ENCODE measurements around the gene PKD1.

DNA sequence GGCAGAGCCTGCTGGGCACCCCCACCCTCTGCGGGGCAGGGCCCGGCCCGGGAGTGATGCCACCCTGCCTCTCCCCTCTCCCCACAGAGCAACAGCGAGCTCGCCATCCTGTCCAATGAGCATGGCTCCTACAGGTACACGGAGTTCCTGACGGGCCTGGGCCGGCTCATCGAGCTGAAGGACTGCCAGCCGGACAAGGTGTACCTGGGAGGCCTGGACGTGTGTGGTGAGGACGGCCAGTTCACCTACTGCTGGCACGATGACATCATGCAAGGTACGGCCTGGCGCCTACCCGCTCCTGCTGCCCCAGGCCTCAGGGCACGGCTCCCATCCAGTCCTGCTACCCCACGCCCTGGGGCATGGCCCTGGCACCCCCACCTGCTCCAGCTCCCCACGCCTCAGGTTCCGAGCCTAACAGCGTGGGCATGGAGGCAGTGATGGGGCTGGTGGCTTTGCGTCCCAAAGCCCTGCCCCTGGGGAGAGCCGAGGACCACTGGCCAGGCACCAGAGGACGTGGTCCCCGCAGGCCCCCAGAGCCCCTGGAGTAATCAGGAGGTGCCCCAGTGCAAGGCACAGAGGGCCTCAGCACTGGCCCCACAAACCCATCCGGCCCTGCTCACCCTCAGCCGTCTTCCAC lies 49.5 kb downstream of the PKD1 start:
- TF ChIP-seq, protein P1, sequence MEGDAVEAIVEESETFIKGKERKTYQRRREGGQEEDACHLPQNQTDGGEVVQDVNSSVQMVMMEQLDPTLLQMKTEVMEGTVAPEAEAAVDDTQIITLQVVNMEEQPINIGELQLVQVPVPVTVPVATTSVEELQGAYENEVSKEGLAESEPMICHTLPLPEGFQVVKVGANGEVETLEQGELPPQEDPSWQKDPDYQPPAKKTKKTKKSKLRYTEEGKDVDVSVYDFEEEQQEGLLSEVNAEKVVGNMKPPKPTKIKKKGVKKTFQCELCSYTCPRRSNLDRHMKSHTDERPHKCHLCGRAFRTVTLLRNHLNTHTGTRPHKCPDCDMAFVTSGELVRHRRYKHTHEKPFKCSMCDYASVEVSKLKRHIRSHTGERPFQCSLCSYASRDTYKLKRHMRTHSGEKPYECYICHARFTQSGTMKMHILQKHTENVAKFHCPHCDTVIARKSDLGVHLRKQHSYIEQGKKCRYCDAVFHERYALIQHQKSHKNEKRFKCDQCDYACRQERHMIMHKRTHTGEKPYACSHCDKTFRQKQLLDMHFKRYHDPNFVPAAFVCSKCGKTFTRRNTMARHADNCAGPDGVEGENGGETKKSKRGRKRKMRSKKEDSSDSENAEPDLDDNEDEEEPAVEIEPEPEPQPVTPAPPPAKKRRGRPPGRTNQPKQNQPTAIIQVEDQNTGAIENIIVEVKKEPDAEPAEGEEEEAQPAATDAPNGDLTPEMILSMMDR (CRISPR knock-in tag; IDR thresholded peaks at IDR 0.05): no peak
- TF ChIP-seq POLR2A (IDR thresholded peaks at IDR 0.05; ENCODE audit: insufficient read depth in 1 of 2, low read depth in 2 of 2, low read length in 2 of 2): no peak
- TF ChIP-seq KLF9 (CRISPR knock-in tag; IDR thresholded peaks at IDR 0.05; ENCODE audit: low read depth): no peak
- no peak for TF ChIP-seq RFX5 (IDR thresholded peaks at IDR 0.05; ENCODE audit: low read depth, low read length)
- TF ChIP-seq, protein P2, sequence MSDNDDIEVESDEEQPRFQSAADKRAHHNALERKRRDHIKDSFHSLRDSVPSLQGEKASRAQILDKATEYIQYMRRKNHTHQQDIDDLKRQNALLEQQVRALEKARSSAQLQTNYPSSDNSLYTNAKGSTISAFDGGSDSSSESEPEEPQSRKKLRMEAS (IDR thresholded peaks at IDR 0.05): no peak
- TF ChIP-seq, protein P3, sequence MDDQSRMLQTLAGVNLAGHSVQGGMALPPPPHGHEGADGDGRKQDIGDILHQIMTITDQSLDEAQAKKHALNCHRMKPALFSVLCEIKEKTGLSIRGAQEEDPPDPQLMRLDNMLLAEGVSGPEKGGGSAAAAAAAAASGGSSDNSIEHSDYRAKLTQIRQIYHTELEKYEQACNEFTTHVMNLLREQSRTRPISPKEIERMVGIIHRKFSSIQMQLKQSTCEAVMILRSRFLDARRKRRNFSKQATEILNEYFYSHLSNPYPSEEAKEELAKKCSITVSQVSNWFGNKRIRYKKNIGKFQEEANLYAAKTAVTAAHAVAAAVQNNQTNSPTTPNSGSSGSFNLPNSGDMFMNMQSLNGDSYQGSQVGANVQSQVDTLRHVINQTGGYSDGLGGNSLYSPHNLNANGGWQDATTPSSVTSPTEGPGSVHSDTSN (CRISPR knock-in tag; IDR thresholded peaks at IDR 0.05; ENCODE audit: borderline replicate concordance): no peak
- TF ChIP-seq ZFP1 (CRISPR knock-in tag; IDR thresholded peaks at IDR 0.05): no peak
- no peak for TF ChIP-seq ZFX (CRISPR knock-in tag; IDR thresholded peaks at IDR 0.05; ENCODE audit: low read depth)
- no peak for TF ChIP-seq EP300 (IDR thresholded peaks at IDR 0.05; ENCODE audit: low read depth in 2 of 2, low read length in 2 of 2)
- no peak for TF ChIP-seq EP300 (CRISPR knock-in tag; IDR thresholded peaks at IDR 0.05; ENCODE audit: borderline replicate concordance)
- no peak for TF ChIP-seq ZNF274 (CRISPR knock-in tag; IDR thresholded peaks at IDR 0.05)
